GM12878 (cell line): ENCODE results near the gene AGAP1. TPM values are rescaled to one million over a fixed set of nuclear protein-coding genes. Genes with fewer than 3 reads are reported as not detected.

Experiments
- ATAC-seq: fragments of 200-7000 bp; cut with Tn5 transposase; 3 replicates; pipeline ENCODE4 v1.9.1; 2020; ENCODE audit warnings: mild to moderate bottlenecking, moderate library complexity
- BruUV-seq: library from RNA; stranded (reverse); fragments of 400-500 nt; replicated peaks from 2 replicates; lab custom pipeline; 2021; lab: Mats Ljungman, UMichigan
- CTCF ChIA-PET: fragments of 300-600 bp; sonication (Branson Sonifier 250); formaldehyde crosslinking; extraction: SDS; loops from one replicate; lab custom pipeline; 2021; ENCODE audit warnings: inconsistent platforms; lab: Yijun Ruan, JAX
- POLR2A ChIA-PET: fragments of 350-600 bp; formaldehyde crosslinking; extraction: SDS; loops from one replicate; lab custom pipeline; 2021; ENCODE audit warnings: inconsistent platforms; lab: Charles Lee
- RAD21 ChIA-PET: fragments of 300-600 bp; sonication (Branson Sonifier 250); formaldehyde crosslinking; loops from one replicate; lab custom pipeline; 2023; ENCODE audit warnings: antibody characterized with exemption; ENCODE audit not compliant: unreplicated experiment; lab: Charles Lee
- SMC1A ChIA-PET: fragments of 300-600 bp; sonication (Branson Sonifier 250); formaldehyde crosslinking; loops from one replicate; lab custom pipeline; 2023; ENCODE audit not compliant: unreplicated experiment, uncharacterized antibody; lab: Charles Lee
- DNase-seq: peaks from one replicate; pipeline ENCODE4 v3.0.0-alpha.2; 2011; ENCODE audit warnings: low read depth, low spot score
- FAIRE-seq: peaks from 3 replicates; lab custom pipeline; 2011; peaks lifted over from hg19 to GRCh38; lab: Jason Lieb, UNC
- H2AFZ ChIP-seq: 2 replicates; pipeline ENCODE4 v1.6.0; 2011; ENCODE audit warnings: low read depth, low read length, control low read depth; ENCODE audit not compliant: control insufficient read depth
- H3K27ac ChIP-seq: 2 replicates; pipeline ENCODE4 v1.5.1; 2011; ENCODE audit warnings: control low read depth; ENCODE audit not compliant: control insufficient read depth, insufficient read depth
- H3K27me3 ChIP-seq, 2 experiments: replicated peaks in 1 of 2; 2 replicates each; pipeline versions ENCODE4 v1.6.0 to v1.6.1; 2011; ENCODE audit warnings: low read length in 1 of 2; ENCODE audit not compliant: control insufficient read depth in 2 of 2, insufficient read depth in 2 of 2
- H3K36me3 ChIP-seq, 2 experiments: 2 replicates each; pipeline ENCODE4 v1.5.1; 2011; ENCODE audit warnings: low read length in 1 of 2; ENCODE audit not compliant: control insufficient read depth in 2 of 2, insufficient read depth in 2 of 2
- H3K4me1 ChIP-seq: 2 replicates; pipeline ENCODE4 v1.6.1; 2011; ENCODE audit warnings: mild to moderate bottlenecking, low read length, moderate library complexity, mixed read lengths; ENCODE audit not compliant: control insufficient read depth, insufficient read depth
- H3K4me2 ChIP-seq: 2 replicates; pipeline ENCODE4 v1.6.0; 2011; ENCODE audit warnings: control low read depth; ENCODE audit not compliant: control insufficient read depth, insufficient read depth
- H3K4me3 ChIP-seq: fragments of 200-600 bp; sonication (generic); 2 replicates; pipeline ENCODE4 v1.5.1; 2016
- H3K79me2 ChIP-seq: 2 replicates; pipeline ENCODE4 v1.6.0; 2011; ENCODE audit warnings: low read length; ENCODE audit not compliant: control insufficient read depth, insufficient read depth
- H3K9ac ChIP-seq: 2 replicates; pipeline ENCODE4 v1.8.0; 2011; ENCODE audit warnings: low read length, control low read depth, mixed read lengths; ENCODE audit not compliant: control insufficient read depth, insufficient read depth
- H3K9me3 ChIP-seq: replicated peaks from 3 replicates; pipeline ENCODE4 v1.5.1; 2011; ENCODE audit warnings: mild to moderate bottlenecking, low read length; ENCODE audit not compliant: control insufficient read depth, insufficient read depth
- H4K20me1 ChIP-seq: 2 replicates; pipeline ENCODE4 v1.6.0; 2011; ENCODE audit not compliant: control insufficient read depth, insufficient read depth
- BCL3 ChIP-seq: IDR thresholded peaks from 2 replicates; pipeline ENCODE4 v1.6.1; 2011; ENCODE audit warnings: borderline replicate concordance, low read depth, mild to moderate bottlenecking, moderate library complexity, low read length; ENCODE audit not compliant: insufficient read depth, poor library complexity, severe bottlenecking
- CBX3 ChIP-seq: fragments of 200-600 bp; sonication (generic); IDR thresholded peaks from 2 replicates; pipeline ENCODE4 v1.6.1; 2016; ENCODE audit warnings: low read depth, borderline replicate concordance
- E4F1 ChIP-seq: fragments of 450-650 bp; IDR thresholded peaks from 2 replicates; pipeline ENCODE4 v1.6.1; 2018; ENCODE audit warnings: borderline replicate concordance, mild to moderate bottlenecking; ENCODE audit not compliant: partially characterized antibody
- RAD51 ChIP-seq: fragments of 450-650 bp; IDR thresholded peaks from 2 replicates; pipeline ENCODE4 v1.6.1; 2016; ENCODE audit warnings: moderate library complexity, mild to moderate bottlenecking, inconsistent platforms
- RB1 ChIP-seq: fragments of 450-650 bp; formaldehyde crosslinking; IDR thresholded peaks from 2 replicates; pipeline ENCODE4 v1.6.1; 2017; ENCODE audit warnings: mild to moderate bottlenecking, borderline replicate concordance
- RBBP5 ChIP-seq: fragments of 200-600 bp; sonication (generic); conservative IDR thresholded peaks from 2 replicates; pipeline ENCODE4 v1.6.1; 2016
- SIX5 ChIP-seq: IDR thresholded peaks from 2 replicates; pipeline ENCODE4 v1.6.1; 2011; ENCODE audit warnings: mild to moderate bottlenecking, low read depth, low read length, moderate library complexity; ENCODE audit not compliant: severe bottlenecking
- SRF ChIP-seq, 2 experiments: IDR thresholded peaks; 2 replicates each; pipeline ENCODE4 v1.6.1; 2011; ENCODE audit warnings: low read depth in 2 of 2, low read length in 2 of 2, mild to moderate bottlenecking in 1 of 2, moderate library complexity in 1 of 2
- ZBTB40 ChIP-seq: fragments of 450-650 bp; IDR thresholded peaks from 2 replicates; pipeline ENCODE4 v1.6.1; 2016; ENCODE audit warnings: mild to moderate bottlenecking, moderate library complexity, borderline replicate concordance
- ZNF24 ChIP-seq: fragments of 450-650 bp; IDR thresholded peaks from 2 replicates; pipeline ENCODE4 v1.6.1; 2017; ENCODE audit warnings: antibody characterized with exemption, mild to moderate bottlenecking
- ZSCAN29 ChIP-seq: fragments of 450-650 bp; IDR thresholded peaks from 2 replicates; pipeline ENCODE4 v1.6.1; 2017; ENCODE audit warnings: mild to moderate bottlenecking, moderate library complexity
- WGBS: methylation state at CpG from one replicate; pipeline ENCODE4 v1.1.6; 2016; ENCODE audit warnings: low lambda C conversion rate; ENCODE audit not compliant: insufficient replicate concordance, insufficient coverage; ENCODE audit errors: missing lambda C conversion rate; 5-methylcytosine and 5-hydroxymethylcytosine counted together
- in situ Hi-C: fragments of 300-500 bp; cut with MboI; formaldehyde crosslinking; loops from 9 replicates; pipeline ENCODE4 v1.14.3; 2018; ENCODE audit warnings: mixed read lengths
- intact Hi-C: fragments of 100-400 bp; cut with micrococcal nuclease; formaldehyde crosslinking; loops from one replicate; pipeline ENCODE4 v1.14.2; 2022; ENCODE audit not compliant: unreplicated experiment
- polyA plus RNA-seq, 11 experiments: library from polyadenylated mRNA; depleted of rRNA in 4 of 11; unstranded in 6 of 11; stranded (reverse) in 5 of 11; fragments of >200 nt; fragmentation: Nextera tagmentation in 4 of 11; fragmentation: Illumina TruSeq in 1 of 11; extraction: Ambion mirVana in 4 of 11; extraction: Trizol in 1 of 11; gene quantifications; 1 replicate in 1 of 11; 2 replicates in 10 of 11; pipeline versions ENCODE4 v1.2.1 to v1.2.3, GENCODE V29; 2011 to 2016; ENCODE audit warnings: inconsistent platforms in 2 of 11, missing spikeins in 2 of 11, low read depth in 1 of 11
- total RNA-seq, 4 experiments: library from RNA; depleted of rRNA in 3 of 4; stranded (reverse); fragments of >200 nt in 3 of 4; fragmentation: Illumina TruSeq in 1 of 4; extraction: Trizol in 1 of 4; gene quantifications; 2 replicates each; pipeline versions ENCODE4 v1.2.1 to v1.2.3, GENCODE V29; 2013 to 2021

The AGAP1 gene
- total and polyA plus RNA-seq, 10 of the 15 experiments (the other 5 are each of a cell fraction or from before 2014, with no cell fraction given), result 0.05 to 0.15 (median 0.06) TPM; not detected in 7

GRCh38 chr2:235842941-235843340 lies 349.1 kb downstream of the AGAP1 start:
- ATAC-seq (no peak), FAIRE-seq (no peak), DNase-seq (no peak)
- WGBS, result 45% methylated on average over 13 of the region's 13 CpGs
- no peak overlapping the region for H3K27ac ChIP-seq
- no peak overlapping the region for H3K4me3 ChIP-seq
- no peaks in the 10 kb centered on the region for H3K4me1 ChIP-seq
- CTCF ChIA-PET, result no interaction called here
- no peak overlapping the region for H3K9ac ChIP-seq
- no peak overlapping the region for H2AFZ ChIP-seq
- TF ChIP-seq SRF (IDR thresholded peaks at IDR 0.05; ENCODE audit: low read depth in 2 of 2, low read length in 2 of 2), result no peak
- no peak for TF ChIP-seq RBBP5
- TF ChIP-seq BCL3, result no peak
- no peak for TF ChIP-seq RAD51
- no peak for TF ChIP-seq CBX3
- TF ChIP-seq RB1, result no peak
- TF ChIP-seq ZBTB40, result no peak
- no peak for TF ChIP-seq SIX5
- no peak for TF ChIP-seq E4F1
- no peak for TF ChIP-seq ZNF24
- no peak for TF ChIP-seq ZSCAN29
- RAD21 ChIA-PET, result no interaction called here
- in situ Hi-C loops (no loop called here), intact Hi-C loops (no loop called here)
- H3K79me2 ChIP-seq, result no peaks in the 10 kb centered on the region
- no peaks in the 10 kb centered on the region for H4K20me1 ChIP-seq
- no peaks in the 10 kb centered on the region for H3K36me3 ChIP-seq
- SMC1A ChIA-PET, result no interaction called here
- no peaks in the 10 kb centered on the region for H3K9me3 ChIP-seq
- POLR2A ChIA-PET, result no interaction called here
- no peak overlapping the region for H3K4me2 ChIP-seq
- BruUV-seq, result no TSS peak
- no peaks in the 10 kb centered on the region for H3K27me3 ChIP-seq
